B cell (primary cell): ENCODE results near the gene SLC25A21. TPM values are rescaled to one million over a fixed set of nuclear protein-coding genes. Genes with fewer than 3 reads are reported as not detected.

Experiments used
- ATAC-seq: fragments of 200-7000 bp; cut with Tn5 transposase; one replicate; pipeline ENCODE4 v1.10.0; 2021; ENCODE audit warnings: low read depth, mild to moderate bottlenecking, moderate number of reproducible peaks, moderate library complexity
- CTCF ChIA-PET: fragments of 350-600 bp; sonication (Branson Sonifier 250); formaldehyde crosslinking; loops from one replicate; lab custom pipeline; 2021; ENCODE audit warnings: antibody characterized with exemption, inconsistent platforms; lab: Charles Lee
- POLR2A ChIA-PET: fragments of 350-600 bp; sonication (Branson Sonifier 250); formaldehyde crosslinking; loops from one replicate; lab custom pipeline; 2021; ENCODE audit warnings: antibody characterized with exemption; lab: Charles Lee
- DNase-seq: peaks from one replicate; pipeline ENCODE4 v3.0.0; 2013
- H2AFZ ChIP-seq: 2 replicates; pipeline ENCODE4 v1.6.1; 2012; ENCODE audit warnings: mild to moderate bottlenecking, low read depth, low read length; ENCODE audit not compliant: insufficient read depth, poor library complexity, severe bottlenecking
- H3K27ac ChIP-seq, 2 donors: 1 replicate in 1 of 2; 2 replicates in 1 of 2; pipeline ENCODE4 v1.5.1; 2012 to 2013; ENCODE audit warnings: low read length in 2 of 2, mild to moderate bottlenecking in 2 of 2, moderate library complexity in 1 of 2
- H3K27me3 ChIP-seq, 4 experiments: fragments of 200-600 bp in 1 of 4; sonication (generic) in 1 of 4; replicated peaks in 1 of 4; 1 replicate in 2 of 4; 2 replicates in 2 of 4; pipeline versions ENCODE4 v1.6.1 to v1.7.0; 2013 to 2016; ENCODE audit warnings: low read length in 3 of 4, mild to moderate bottlenecking in 2 of 4, mixed read lengths in 1 of 4, moderate library complexity in 1 of 4; ENCODE audit not compliant: insufficient read depth in 4 of 4, control insufficient read depth in 3 of 4; ENCODE audit errors: control extremely low read depth in 1 of 4
- H3K36me3 ChIP-seq, 2 experiments: replicated peaks in 1 of 2; 1 replicate in 1 of 2; 2 replicates in 1 of 2; pipeline versions ENCODE4 v1.6.1 to v1.7.1; 2013; ENCODE audit warnings: low read length in 1 of 2; ENCODE audit not compliant: insufficient read depth in 2 of 2, control insufficient read depth in 1 of 2; ENCODE audit errors: control extremely low read depth in 1 of 2, extremely low read depth in 1 of 2
- H3K4me1 ChIP-seq, 2 donors: fragments of 200-600 bp in 1 of 2; sonication (generic) in 1 of 2; 1 replicate in 1 of 2; 2 replicates in 1 of 2; pipeline versions ENCODE4 v1.5.1 to v1.6.1; 2013 to 2017; ENCODE audit warnings: low read length in 2 of 2; ENCODE audit not compliant: control insufficient read depth in 2 of 2, insufficient read depth in 2 of 2
- H3K4me2 ChIP-seq: replicated peaks from 2 replicates; pipeline ENCODE3; 2012; ENCODE audit warnings: mild to moderate bottlenecking, low read depth, low read length; ENCODE audit not compliant: poor library complexity, severe bottlenecking
- H3K4me3 ChIP-seq, 5 experiments: fragments of 200-600 bp in 1 of 5; sonication (generic) in 1 of 5; 1 replicate in 3 of 5; 2 replicates in 2 of 5; pipeline versions ENCODE4 v1.5.1 to v1.7.0; 2011 to 2016; ENCODE audit warnings: low read length in 4 of 5, mild to moderate bottlenecking in 4 of 5, low read depth in 2 of 5, control low read depth in 1 of 5, moderate library complexity in 1 of 5; ENCODE audit not compliant: insufficient read depth in 1 of 5; ENCODE audit errors: control extremely low read depth in 1 of 5, extremely low read depth in 1 of 5
- H3K79me2 ChIP-seq: fragments of 200-600 bp; sonication (generic); one replicate; pipeline ENCODE4 v1.6.0; 2016; ENCODE audit warnings: low read length; ENCODE audit not compliant: control insufficient read depth, insufficient read depth
- H3K9ac ChIP-seq: fragments of 200-600 bp; sonication (generic); 2 replicates; pipeline ENCODE4 v1.6.1; 2017; ENCODE audit warnings: mild to moderate bottlenecking, low read length, moderate library complexity
- H3K9me3 ChIP-seq, 3 donors: one replicate each; pipeline versions ENCODE4 v1.6.1 to v1.7.1; 2013; ENCODE audit warnings: low read length in 2 of 3; ENCODE audit not compliant: control insufficient read depth in 2 of 3, insufficient read depth in 1 of 3; ENCODE audit errors: control extremely low read depth in 1 of 3
- H4K20me1 ChIP-seq: 2 replicates; pipeline ENCODE4 v1.6.0; 2012; ENCODE audit warnings: mild to moderate bottlenecking, low read length; ENCODE audit not compliant: insufficient read depth, control insufficient read depth, poor library complexity, severe bottlenecking
- H3K27ac Mint-ChIP-seq: one replicate; pipeline ENCODE4 v1.8.0; 2021; ENCODE audit warnings: mixed read lengths
- H3K27me3 Mint-ChIP-seq: one replicate; pipeline ENCODE4 v1.8.0; 2021; ENCODE audit warnings: mixed read lengths
- H3K4me1 Mint-ChIP-seq: one replicate; pipeline ENCODE4 v1.8.0; 2021; ENCODE audit warnings: mixed read lengths
- H3K4me3 Mint-ChIP-seq: one replicate; pipeline ENCODE4 v1.8.0; 2021; ENCODE audit warnings: mixed read lengths
- H3K9me3 Mint-ChIP-seq: one replicate; pipeline ENCODE4 v1.8.0; 2022; ENCODE audit warnings: mixed read lengths; ENCODE audit not compliant: insufficient read depth
- EZH2 ChIP-seq: IDR thresholded peaks from 2 replicates; pipeline ENCODE4 v1.6.1; 2012; ENCODE audit warnings: borderline replicate concordance, low read depth, mild to moderate bottlenecking, moderate library complexity, low read length; ENCODE audit not compliant: insufficient read depth, poor library complexity, severe bottlenecking
- WGBS: methylation state at CpG from one replicate; pipeline ENCODE4 v1.1.5; 2013; ENCODE audit warnings: missing lambda C conversion rate; ENCODE audit not compliant: insufficient coverage; 5-methylcytosine and 5-hydroxymethylcytosine counted together
- intact Hi-C: fragments of 100-400 bp; cut with micrococcal nuclease; formaldehyde crosslinking; loops from one replicate; pipeline ENCODE4 v1.10.0; 2022
- polyA plus RNA-seq: library from polyadenylated mRNA; depleted of rRNA; stranded (reverse); fragments of >200 nt; gene quantifications from 2 replicates; pipeline ENCODE4 v1.2.3, GENCODE V29; 2012
- total RNA-seq, 2 donors: library from RNA; stranded (reverse); fragments of 120-200 nt in 1 of 2; gene quantifications; 1 replicate in 1 of 2; 2 replicates in 1 of 2; pipeline versions ENCODE4 v1.2.3 to v1.2.4, GENCODE V29; 2013 to 2022
- TF ChIP-seq, protein P1 (sequence below): fragments of 200-600 bp; IDR thresholded peaks from one replicate; pipeline ENCODE4 v1.8.0; 2022; ENCODE audit warnings: antibody characterized with exemption, mild to moderate bottlenecking

Gene SLC25A21
- total and polyA plus RNA-seq, 2 donors (not counting 1 experiment from before 2014, with no cell fraction given) = not detected

- ATAC-seq (no peak), DNase-seq (no peak)
- POLR2A ChIA-PET = no interaction called here
- Histone ChIP-seq H2AFZ (no peak overlapping the region), H3K4me3 (no peak overlapping the region), H3K4me1 (no peaks in the 10 kb centered on the region), H3K79me2 (no peaks in the 10 kb centered on the region), H4K20me1 (no peaks in the 10 kb centered on the region), H3K4me2 (no peak overlapping the region), H3K27me3 (no peaks in the 10 kb centered on the region), H3K36me3 (no peaks in the 10 kb centered on the region), H3K9me3 (no peaks in the 10 kb centered on the region), H3K9ac (no peak overlapping the region), H3K27ac (no peak overlapping the region)
- CTCF ChIA-PET = no interaction called here
- Mint-ChIP-seq H3K9me3 (no peaks in the 10 kb centered on the region), H3K27ac (no peak overlapping the region), H3K27me3 (no peaks in the 10 kb centered on the region), H3K4me1 (no peaks in the 10 kb centered on the region), H3K4me3 (no peak overlapping the region)
- TF ChIP-seq, protein P1, sequence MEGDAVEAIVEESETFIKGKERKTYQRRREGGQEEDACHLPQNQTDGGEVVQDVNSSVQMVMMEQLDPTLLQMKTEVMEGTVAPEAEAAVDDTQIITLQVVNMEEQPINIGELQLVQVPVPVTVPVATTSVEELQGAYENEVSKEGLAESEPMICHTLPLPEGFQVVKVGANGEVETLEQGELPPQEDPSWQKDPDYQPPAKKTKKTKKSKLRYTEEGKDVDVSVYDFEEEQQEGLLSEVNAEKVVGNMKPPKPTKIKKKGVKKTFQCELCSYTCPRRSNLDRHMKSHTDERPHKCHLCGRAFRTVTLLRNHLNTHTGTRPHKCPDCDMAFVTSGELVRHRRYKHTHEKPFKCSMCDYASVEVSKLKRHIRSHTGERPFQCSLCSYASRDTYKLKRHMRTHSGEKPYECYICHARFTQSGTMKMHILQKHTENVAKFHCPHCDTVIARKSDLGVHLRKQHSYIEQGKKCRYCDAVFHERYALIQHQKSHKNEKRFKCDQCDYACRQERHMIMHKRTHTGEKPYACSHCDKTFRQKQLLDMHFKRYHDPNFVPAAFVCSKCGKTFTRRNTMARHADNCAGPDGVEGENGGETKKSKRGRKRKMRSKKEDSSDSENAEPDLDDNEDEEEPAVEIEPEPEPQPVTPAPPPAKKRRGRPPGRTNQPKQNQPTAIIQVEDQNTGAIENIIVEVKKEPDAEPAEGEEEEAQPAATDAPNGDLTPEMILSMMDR = no peak
- TF ChIP-seq EZH2 = no peak
- WGBS = no CpG with 5 or more reads among the region's 3 CpGs
- intact Hi-C loops = no loop called here
Observed at GRCh38 chr14:36979863-36980262, 192.5 kb downstream of the SLC25A21 start.

DNA sequence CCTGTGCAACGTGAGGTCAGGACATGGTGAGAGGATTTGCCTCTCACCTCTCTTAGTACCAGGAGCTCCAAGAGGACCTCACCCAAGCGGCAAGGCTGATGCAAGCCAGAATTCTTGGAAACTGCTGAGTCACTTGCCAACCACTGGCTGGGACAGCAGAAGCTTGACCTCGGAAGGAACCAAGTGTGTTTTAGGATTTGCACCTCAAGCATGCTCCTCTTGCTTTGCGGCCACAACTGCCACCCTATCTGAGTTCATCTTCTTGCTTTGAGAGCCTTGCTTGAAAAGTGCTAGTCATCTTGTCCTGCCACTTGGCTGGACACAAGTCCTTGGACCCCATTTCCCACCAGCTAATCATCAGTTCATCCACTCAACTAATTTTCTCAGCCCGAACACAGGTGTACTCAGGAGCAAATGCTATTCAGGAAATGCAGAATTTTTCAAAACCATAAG lies 195.8 kb downstream of the SLC25A21 start:
- H3K36me3 ChIP-seq = no peaks in the 10 kb centered on the region
- CTCF ChIA-PET = no interaction called here
- H3K79me2 ChIP-seq = no peaks in the 10 kb centered on the region
- POLR2A ChIA-PET = no interaction called here
- WGBS = 84% methylated on average over 5 of the region's 5 CpGs
- Mint-ChIP-seq H3K27ac (no peak overlapping the region), H3K4me3 (no peak overlapping the region), H3K9me3 (no peaks in the 10 kb centered on the region), H3K4me1 (no peaks in the 10 kb centered on the region), H3K27me3 (no peaks in the 10 kb centered on the region)
- H3K9ac ChIP-seq = no peak overlapping the region
- H4K20me1 ChIP-seq = no peaks in the 10 kb centered on the region
- no peak for ATAC-seq
- intact Hi-C loops = no loop called here
- no peak overlapping the region for H3K4me3 ChIP-seq
- no peak overlapping the region for H3K27ac ChIP-seq
- no peaks in the 10 kb centered on the region for H3K27me3 ChIP-seq
- no peak overlapping the region for H2AFZ ChIP-seq
- no peaks in the 10 kb centered on the region for H3K4me1 ChIP-seq
- TF ChIP-seq EZH2 = no peak
- TF ChIP-seq, protein P1 = no peak
- no peaks in the 10 kb centered on the region for H3K9me3 ChIP-seq
- no peak overlapping the region for H3K4me2 ChIP-seq
- DNase-seq = no peak
